Parathyroid adenoma (tissue), 2 donors: ENCODE results near the gene AFMID.

ENCODE experiments used
- H2AFZ ChIP-seq: fragments of 300-600 bp; sonication (generic); one replicate; pipeline ENCODE4 v1.7.0; 2017; ENCODE audit warnings: antibody characterized with exemption, mild to moderate bottlenecking
- H3K27ac ChIP-seq: fragments of 300-600 bp; sonication (generic); one replicate; pipeline ENCODE4 v1.7.0; 2017
- H3K27me3 ChIP-seq: fragments of 300-600 bp; sonication (generic); one replicate; pipeline ENCODE4 v1.7.0; 2017; ENCODE audit warnings: low read length; ENCODE audit not compliant: control insufficient read depth, insufficient read depth
- H3K36me3 ChIP-seq: fragments of 300-600 bp; sonication (generic); one replicate; pipeline ENCODE4 v1.7.0; 2017; ENCODE audit warnings: low read length; ENCODE audit not compliant: control insufficient read depth, insufficient read depth
- H3K4me1 ChIP-seq: fragments of 300-600 bp; sonication (generic); one replicate; pipeline ENCODE4 v1.7.0; 2017; ENCODE audit warnings: control low read depth
- H3K4me2 ChIP-seq: fragments of 300-600 bp; sonication (generic); one replicate; pipeline ENCODE4 v1.7.0; 2017; ENCODE audit warnings: low read length
- H3K4me3 ChIP-seq: fragments of 300-600 bp; sonication (generic); one replicate; pipeline ENCODE4 v1.7.0; 2017; ENCODE audit warnings: low read depth, low read length
- H3K79me2 ChIP-seq: fragments of 300-600 bp; sonication (generic); one replicate; pipeline ENCODE4 v1.7.0; 2017; ENCODE audit warnings: control low read depth
- H3K9ac ChIP-seq: fragments of 300-600 bp; sonication (generic); one replicate; pipeline ENCODE4 v1.7.0; 2017; ENCODE audit warnings: mild to moderate bottlenecking
- H3K9me3 ChIP-seq: fragments of 300-600 bp; sonication (generic); one replicate; pipeline ENCODE4 v1.7.0; 2017; ENCODE audit warnings: low read length; ENCODE audit not compliant: control insufficient read depth
- CTCF ChIP-seq: fragments of 300-600 bp; sonication (generic); IDR thresholded peaks from one replicate; pipeline ENCODE4 v1.7.0; 2017; ENCODE audit warnings: antibody characterized with exemption, mild to moderate bottlenecking
- donor health status: primary hyperparathyroidism.

Gene AFMID

GRCh38 chr17:78204387-78205123 is 17.4 kb downstream of the AFMID start:
- no peak overlapping the region for H2AFZ ChIP-seq
- H3K79me2 ChIP-seq, result no peaks in the 10 kb centered on the region
- H3K27me3 ChIP-seq, result no peaks in the 10 kb centered on the region
- no peak overlapping the region for H3K27ac ChIP-seq
- no peak overlapping the region for H3K9ac ChIP-seq
- no peak overlapping the region for H3K4me3 ChIP-seq
- TF ChIP-seq CTCF, result no peak
- H3K4me1 ChIP-seq, result peaks cover 6% of the 10 kb centered on the region
- H3K36me3 ChIP-seq, result no peaks in the 10 kb centered on the region
- H3K9me3 ChIP-seq, result no peaks in the 10 kb centered on the region
- no peak overlapping the region for H3K4me2 ChIP-seq

GRCh38 chr17:78205124-78205775 is 18.1 kb downstream of the AFMID start:
- Histone ChIP-seq H3K79me2 (no peaks in the 10 kb centered on the region), H3K36me3 (no peaks in the 10 kb centered on the region), H3K4me2 (no peak overlapping the region), H3K27me3 (no peaks in the 10 kb centered on the region), H3K27ac (no peak overlapping the region), H3K4me1 (no peaks in the 10 kb centered on the region), H3K4me3 (no peak overlapping the region), H2AFZ (no peak overlapping the region), H3K9ac (no peak overlapping the region), H3K9me3 (no peaks in the 10 kb centered on the region)
- TF ChIP-seq CTCF, result no peak

GRCh38 chr17:78206298-78206697 is 19.1 kb downstream of the AFMID start:
- TF ChIP-seq CTCF, result no peak
- no peaks in the 10 kb centered on the region for H3K36me3 ChIP-seq

GRCh38 chr17:78208486-78208885 is 21.3 kb downstream of the AFMID start:
- no peaks in the 10 kb centered on the region for H3K79me2 ChIP-seq
- no peak overlapping the region for H2AFZ ChIP-seq
- H3K27ac ChIP-seq, result no peak overlapping the region
- no peaks in the 10 kb centered on the region for H3K9me3 ChIP-seq
- no peaks in the 10 kb centered on the region for H3K4me1 ChIP-seq
- no peaks in the 10 kb centered on the region for H3K27me3 ChIP-seq
- no peaks in the 10 kb centered on the region for H3K36me3 ChIP-seq
- H3K4me3 ChIP-seq, result no peak overlapping the region
- H3K9ac ChIP-seq, result no peak overlapping the region
- TF ChIP-seq CTCF, result no peak
- no peak overlapping the region for H3K4me2 ChIP-seq

More at GRCh38 chr17:78206298-78206697, 19.1 kb downstream of the AFMID start:
- Histone ChIP-seq H3K4me3 (no peak overlapping the region), H3K9ac (no peak overlapping the region), H2AFZ (no peak overlapping the region), H3K9me3 (no peaks in the 10 kb centered on the region), H3K4me2 (no peak overlapping the region), H3K27me3 (no peaks in the 10 kb centered on the region), H3K79me2 (no peaks in the 10 kb centered on the region), H3K4me1 (no peaks in the 10 kb centered on the region), H3K27ac (no peak overlapping the region)
